H9 (cell line): ENCODE results near the gene NAPB. TPM values are rescaled to one million over a fixed set of nuclear protein-coding genes. Genes with fewer than 3 reads are reported as not detected.

Experiments
- DNase-seq: peaks from one replicate; pipeline ENCODE4 v3.0.0-alpha.2; 2017
- H2AFZ ChIP-seq: one replicate; pipeline ENCODE4 v1.6.1; 2013; ENCODE audit warnings: mild to moderate bottlenecking, low read length, control low read depth, moderate library complexity
- H2AK5ac ChIP-seq: 2 replicates; pipeline ENCODE4 v1.6.1; 2013; ENCODE audit warnings: low read length, control low read depth, mixed read lengths; ENCODE audit not compliant: insufficient read length
- H2BK120ac ChIP-seq: one replicate; pipeline ENCODE4 v1.6.1; 2013; ENCODE audit warnings: low read depth, mild to moderate bottlenecking, low read length, control low read depth, inconsistent platforms; ENCODE audit not compliant: poor library complexity, severe bottlenecking
- H2BK12ac ChIP-seq: 2 replicates; pipeline ENCODE4 v1.6.1; 2013; ENCODE audit warnings: low read length, control low read depth, mixed read lengths, low read depth; ENCODE audit not compliant: insufficient read length
- H2BK15ac ChIP-seq: 2 replicates; pipeline ENCODE4 v1.6.1; 2013; ENCODE audit warnings: low read depth, low read length, control low read depth
- H2BK20ac ChIP-seq: one replicate; pipeline ENCODE4 v1.6.1; 2013; ENCODE audit warnings: low read depth, mild to moderate bottlenecking, low read length, control low read depth, inconsistent platforms; ENCODE audit not compliant: poor library complexity, severe bottlenecking
- H2BK5ac ChIP-seq: 2 replicates; pipeline ENCODE4 v1.6.1; 2013; ENCODE audit warnings: low read length, control low read depth, mixed read lengths; ENCODE audit not compliant: insufficient read length
- H3K14ac ChIP-seq: 2 replicates; pipeline ENCODE4 v1.6.1; 2013; ENCODE audit warnings: low read length, control low read depth; ENCODE audit not compliant: insufficient read depth
- H3K18ac ChIP-seq: 2 replicates; pipeline ENCODE4 v1.6.1; 2013; ENCODE audit warnings: low read depth, mild to moderate bottlenecking, mixed read lengths, low read length, control low read depth; ENCODE audit not compliant: insufficient read length
- H3K23ac ChIP-seq: 2 replicates; pipeline ENCODE4 v1.6.1; 2013; ENCODE audit warnings: low read length, control low read depth, mixed read lengths, low read depth; ENCODE audit not compliant: insufficient read length
- H3K23me2 ChIP-seq: 2 replicates; pipeline ENCODE4 v1.6.1; 2013; ENCODE audit warnings: low read depth, mild to moderate bottlenecking, mixed read lengths, low read length, control low read depth; ENCODE audit not compliant: insufficient read length, poor library complexity, severe bottlenecking
- H3K27ac ChIP-seq: 2 replicates; pipeline ENCODE4 v1.5.1; 2013; ENCODE audit warnings: low read length, control low read depth, mixed read lengths, low read depth; ENCODE audit not compliant: insufficient read length
- H3K27me3 ChIP-seq: 2 replicates; pipeline ENCODE4 v1.6.1; 2013; ENCODE audit warnings: low read length, control low read depth, inconsistent platforms; ENCODE audit not compliant: insufficient read depth
- H3K4ac ChIP-seq: 2 replicates; pipeline ENCODE4 v1.6.1; 2013; ENCODE audit warnings: low read depth, mild to moderate bottlenecking, control low read depth, inconsistent platforms, low read length, moderate library complexity
- H3K4me1 ChIP-seq: 2 replicates; pipeline ENCODE4 v1.6.1; 2013; ENCODE audit warnings: low read length, control low read depth, inconsistent platforms; ENCODE audit not compliant: insufficient read depth
- H3K4me2 ChIP-seq: 2 replicates; pipeline ENCODE4 v1.6.1; 2013; ENCODE audit warnings: low read length, control low read depth, mixed read lengths; ENCODE audit not compliant: insufficient read length, insufficient read depth
- H3K56ac ChIP-seq: 2 replicates; pipeline ENCODE4 v1.6.1; 2013; ENCODE audit warnings: low read depth, mild to moderate bottlenecking, mixed read lengths, low read length, control low read depth; ENCODE audit not compliant: insufficient read length
- H3K79me1 ChIP-seq: 2 replicates; pipeline ENCODE4 v1.6.1; 2013; ENCODE audit warnings: low read depth, mild to moderate bottlenecking, moderate library complexity, low read length, control low read depth, inconsistent platforms; ENCODE audit not compliant: insufficient read depth, poor library complexity, severe bottlenecking
- H3K79me2 ChIP-seq: 2 replicates; pipeline ENCODE4 v1.6.1; 2013; ENCODE audit warnings: low read length, control low read depth, inconsistent platforms; ENCODE audit not compliant: insufficient read depth
- H3K9ac ChIP-seq: 2 replicates; pipeline ENCODE4 v1.6.1; 2013; ENCODE audit warnings: low read length, control low read depth, mixed read lengths; ENCODE audit not compliant: insufficient read length; ENCODE audit errors: extremely low read depth
- H3K9me3 ChIP-seq: one replicate; pipeline ENCODE4 v1.6.1; 2013; ENCODE audit warnings: low read depth, low read length, inconsistent platforms; ENCODE audit not compliant: control insufficient read depth
- H3T11ph ChIP-seq: one replicate; pipeline ENCODE4 v1.6.1; 2013; ENCODE audit warnings: mild to moderate bottlenecking, low read length, control low read depth, inconsistent platforms
- H4K20me1 ChIP-seq: one replicate; pipeline ENCODE4 v1.6.1; 2013; ENCODE audit not compliant: control insufficient read depth, insufficient read length, insufficient read depth
- H4K5ac ChIP-seq: 2 replicates; pipeline ENCODE4 v1.6.1; 2013; ENCODE audit warnings: low read depth, mild to moderate bottlenecking, mixed read lengths, low read length, control low read depth; ENCODE audit not compliant: insufficient read length
- H4K8ac ChIP-seq: replicated peaks from 2 replicates; pipeline ENCODE4 v1.6.1; 2013; ENCODE audit warnings: low read length, control low read depth, mixed read lengths, low read depth; ENCODE audit not compliant: insufficient read length
- H4K91ac ChIP-seq: 2 replicates; pipeline ENCODE4 v1.6.1; 2013; ENCODE audit warnings: low read depth, mild to moderate bottlenecking, moderate library complexity, mixed read lengths, low read length, control low read depth; ENCODE audit not compliant: insufficient read length
- H3K27ac Mint-ChIP-seq, 3 experiments: 2 replicates in 2 of 3; 3 replicates in 1 of 3; pipeline ENCODE4 v1.8.0; 2020 to 2021; ENCODE audit warnings: mixed read lengths in 3 of 3, mild to moderate bottlenecking in 1 of 3, moderate library complexity in 1 of 3
- H3K27me3 Mint-ChIP-seq: 2 replicates; pipeline ENCODE4 v1.8.0; 2021; ENCODE audit warnings: low read depth, mild to moderate bottlenecking, moderate library complexity, mixed read lengths
- H3K36me3 Mint-ChIP-seq, 3 experiments: 2 replicates in 2 of 3; 3 replicates in 1 of 3; pipeline ENCODE4 v1.8.0; 2020 to 2021; ENCODE audit warnings: low read depth in 3 of 3, mixed read lengths in 3 of 3; ENCODE audit not compliant: insufficient read depth in 1 of 3
- H3K4me1 Mint-ChIP-seq, 2 experiments: 2 replicates each; pipeline ENCODE4 v1.8.0; 2020; ENCODE audit warnings: mixed read lengths in 2 of 2
- H3K4me3 Mint-ChIP-seq, 2 experiments: 2 replicates in 1 of 2; 3 replicates in 1 of 2; pipeline ENCODE4 v1.8.0; 2020 to 2021; ENCODE audit warnings: mild to moderate bottlenecking in 2 of 2, mixed read lengths in 2 of 2, moderate library complexity in 1 of 2
- H3K9me3 Mint-ChIP-seq, 2 experiments: 2 replicates in 1 of 2; 3 replicates in 1 of 2; pipeline ENCODE4 v1.8.0; 2020; ENCODE audit warnings: mild to moderate bottlenecking in 2 of 2, mixed read lengths in 2 of 2, moderate library complexity in 1 of 2
- CTCF ChIP-seq: fragments of 200-600 bp; sonication (generic); conservative IDR thresholded peaks from 3 replicates; pipeline ENCODE4 v1.8.0; 2021; ENCODE audit warnings: antibody characterized with exemption, mild to moderate bottlenecking
- WGBS: extraction: QIAGEN DNeasy Blood & Tissue Kit; methylation state at CpG from one replicate; pipeline ENCODE4 v1.1.7; 2013; ENCODE audit warnings: missing lambda C conversion rate, low lambda C conversion rate, mixed read lengths; ENCODE audit not compliant: insufficient read length; ENCODE audit errors: extremely low coverage; 5-methylcytosine and 5-hydroxymethylcytosine counted together
- total RNA-seq: library from RNA; stranded (reverse); gene quantifications from 2 replicates; pipeline ENCODE4 v1.2.1, GENCODE V29; 2021

Gene NAPB
- total RNA-seq, 1 experiment from 2014 or later, result 10.4 TPM

GRCh38 chr20:23456873-23457272 is 35.6 kb upstream of the NAPB start:
- no peaks in the 10 kb centered on the region for H3K27me3 ChIP-seq
- Mint-ChIP-seq H3K9me3 (peaks cover 2 to 6% of the 10 kb centered on the region in 2 experiments; a peak in 4 of 5 replicates), H3K36me3 (peaks cover 3 to 6% (median 4%) of the 10 kb centered on the region in 3 experiments; a peak in 6 of 7 replicates), H3K27me3 (peaks cover 4% of the 10 kb centered on the region), H3K27ac (no peak overlapping the region), H3K4me1 (peaks cover 19 to 20% of the 10 kb centered on the region in 2 experiments), H3K4me3 (no peak overlapping the region)
- no peaks in the 10 kb centered on the region for H3K79me1 ChIP-seq
- no peak overlapping the region for H3T11ph ChIP-seq
- H3K23me2 ChIP-seq, result no peaks in the 10 kb centered on the region
- H3K4me1 ChIP-seq, result peaks cover 3% of the 10 kb centered on the region; the same call in 1 of the 2 replicates
- no peaks in the 10 kb centered on the region for H3K9me3 ChIP-seq
- H4K5ac ChIP-seq, result no peak overlapping the region
- DNase-seq, result no peak
- no peak overlapping the region for H3K4ac ChIP-seq
- H3K18ac ChIP-seq, result no peak overlapping the region
- H3K56ac ChIP-seq, result no peak overlapping the region
- H2BK15ac ChIP-seq, result no peak overlapping the region
- H3K9ac ChIP-seq, result no peak overlapping the region
- TF ChIP-seq CTCF, result no peak
- H2BK5ac ChIP-seq, result no peak overlapping the region
- no peak overlapping the region for H2AFZ ChIP-seq
- H2BK120ac ChIP-seq, result no peak overlapping the region
- no peak overlapping the region for H3K27ac ChIP-seq
- no peak overlapping the region for H4K91ac ChIP-seq
- H2BK12ac ChIP-seq, result no peak overlapping the region
- H4K8ac ChIP-seq, result no peak overlapping the region
- H3K4me2 ChIP-seq, result no peak overlapping the region
- no peaks in the 10 kb centered on the region for H3K79me2 ChIP-seq
- no CpG with 5 or more reads among the region's 7 CpGs for WGBS
- H2AK5ac ChIP-seq, result no peak overlapping the region
- no peak overlapping the region for H3K14ac ChIP-seq
- no peak overlapping the region for H3K23ac ChIP-seq
- no peaks in the 10 kb centered on the region for H4K20me1 ChIP-seq
- H2BK20ac ChIP-seq, result no peak overlapping the region
